B cell (primary cell): ENCODE measurements around the gene KIAA0825.

Source experiments
- EZH2 ChIP-seq: IDR thresholded peaks from 2 replicates; pipeline ENCODE4 v1.6.1; 2012; ENCODE audit warnings: borderline replicate concordance, low read depth, mild to moderate bottlenecking, moderate library complexity, low read length; ENCODE audit not compliant: insufficient read depth, poor library complexity, severe bottlenecking
- TF ChIP-seq, protein P1 (sequence below): fragments of 200-600 bp; IDR thresholded peaks from one replicate; pipeline ENCODE4 v1.8.0; 2022; ENCODE audit warnings: antibody characterized with exemption, mild to moderate bottlenecking

DNA sequence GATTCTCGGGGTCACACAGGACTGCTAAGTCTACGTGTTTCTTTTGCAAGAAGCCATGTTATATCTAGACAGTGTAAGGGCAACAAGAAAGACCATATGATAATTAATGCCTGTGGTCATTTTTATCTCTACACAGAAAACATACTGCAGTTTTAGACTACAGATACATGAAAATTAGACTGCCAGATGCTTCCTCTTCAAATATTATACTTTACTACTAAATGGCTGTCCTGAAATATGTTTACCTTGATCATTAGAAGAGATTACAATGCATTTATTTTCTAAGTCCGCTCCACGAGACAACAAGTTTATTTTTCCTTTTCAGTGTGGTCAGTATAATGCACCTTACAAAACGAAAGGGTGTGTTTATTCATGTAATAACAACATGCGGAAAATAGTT is 147.6 kb downstream of the KIAA0825 start:
- TF ChIP-seq, protein P1, sequence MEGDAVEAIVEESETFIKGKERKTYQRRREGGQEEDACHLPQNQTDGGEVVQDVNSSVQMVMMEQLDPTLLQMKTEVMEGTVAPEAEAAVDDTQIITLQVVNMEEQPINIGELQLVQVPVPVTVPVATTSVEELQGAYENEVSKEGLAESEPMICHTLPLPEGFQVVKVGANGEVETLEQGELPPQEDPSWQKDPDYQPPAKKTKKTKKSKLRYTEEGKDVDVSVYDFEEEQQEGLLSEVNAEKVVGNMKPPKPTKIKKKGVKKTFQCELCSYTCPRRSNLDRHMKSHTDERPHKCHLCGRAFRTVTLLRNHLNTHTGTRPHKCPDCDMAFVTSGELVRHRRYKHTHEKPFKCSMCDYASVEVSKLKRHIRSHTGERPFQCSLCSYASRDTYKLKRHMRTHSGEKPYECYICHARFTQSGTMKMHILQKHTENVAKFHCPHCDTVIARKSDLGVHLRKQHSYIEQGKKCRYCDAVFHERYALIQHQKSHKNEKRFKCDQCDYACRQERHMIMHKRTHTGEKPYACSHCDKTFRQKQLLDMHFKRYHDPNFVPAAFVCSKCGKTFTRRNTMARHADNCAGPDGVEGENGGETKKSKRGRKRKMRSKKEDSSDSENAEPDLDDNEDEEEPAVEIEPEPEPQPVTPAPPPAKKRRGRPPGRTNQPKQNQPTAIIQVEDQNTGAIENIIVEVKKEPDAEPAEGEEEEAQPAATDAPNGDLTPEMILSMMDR: no peak
- no peak for TF ChIP-seq EZH2
